NCI-H2196 (cell line): ENCODE measurements around the gene SYNGAP1.

Experiments used
- DNase-seq: peaks from one replicate; lab custom pipeline; 2025; ENCODE audit not compliant: unreplicated experiment; lab: John Stamatoyannopoulos, UW

SYNGAP1 gene

DNA sequence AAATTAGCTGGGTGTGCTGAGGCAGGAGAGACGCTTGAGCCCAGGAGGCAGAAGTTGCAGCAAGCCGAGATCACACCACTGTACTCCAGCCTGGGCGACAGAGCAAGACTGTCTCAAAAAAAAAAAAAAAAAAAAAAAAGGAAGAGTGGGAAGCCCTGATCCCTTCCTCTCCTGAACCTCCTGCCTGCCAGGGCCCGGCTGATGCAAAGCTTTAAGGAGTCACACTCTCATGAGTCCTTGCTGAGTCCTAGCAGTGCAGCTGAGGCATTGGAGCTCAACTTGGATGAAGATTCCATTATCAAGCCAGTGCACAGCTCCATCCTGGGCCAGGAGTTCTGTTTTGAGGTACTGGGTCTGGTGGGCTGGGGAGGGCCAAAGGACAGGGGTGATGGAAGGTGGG is 15.1 kb downstream of the SYNGAP1 start:
- no peak for DNase-seq

DNA sequence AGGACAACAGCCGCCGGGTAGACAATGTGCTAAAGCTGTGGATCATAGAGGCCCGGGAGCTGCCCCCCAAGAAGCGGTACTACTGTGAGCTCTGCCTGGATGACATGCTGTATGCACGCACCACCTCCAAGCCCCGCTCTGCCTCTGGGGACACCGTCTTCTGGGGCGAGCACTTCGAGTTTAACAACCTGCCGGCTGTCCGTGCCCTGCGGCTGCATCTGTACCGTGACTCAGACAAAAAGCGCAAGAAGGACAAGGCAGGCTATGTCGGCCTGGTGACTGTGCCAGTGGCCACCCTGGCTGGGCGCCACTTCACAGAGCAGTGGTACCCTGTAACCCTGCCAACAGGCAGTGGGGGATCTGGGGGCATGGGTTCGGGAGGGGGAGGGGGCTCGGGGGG is 17.8 kb downstream of the SYNGAP1 start:
- no peak for DNase-seq

- DNase-seq, result no peak
Observed at GRCh38 chr6:33438978-33439594, 19.2 kb downstream of the SYNGAP1 start.

DNA sequence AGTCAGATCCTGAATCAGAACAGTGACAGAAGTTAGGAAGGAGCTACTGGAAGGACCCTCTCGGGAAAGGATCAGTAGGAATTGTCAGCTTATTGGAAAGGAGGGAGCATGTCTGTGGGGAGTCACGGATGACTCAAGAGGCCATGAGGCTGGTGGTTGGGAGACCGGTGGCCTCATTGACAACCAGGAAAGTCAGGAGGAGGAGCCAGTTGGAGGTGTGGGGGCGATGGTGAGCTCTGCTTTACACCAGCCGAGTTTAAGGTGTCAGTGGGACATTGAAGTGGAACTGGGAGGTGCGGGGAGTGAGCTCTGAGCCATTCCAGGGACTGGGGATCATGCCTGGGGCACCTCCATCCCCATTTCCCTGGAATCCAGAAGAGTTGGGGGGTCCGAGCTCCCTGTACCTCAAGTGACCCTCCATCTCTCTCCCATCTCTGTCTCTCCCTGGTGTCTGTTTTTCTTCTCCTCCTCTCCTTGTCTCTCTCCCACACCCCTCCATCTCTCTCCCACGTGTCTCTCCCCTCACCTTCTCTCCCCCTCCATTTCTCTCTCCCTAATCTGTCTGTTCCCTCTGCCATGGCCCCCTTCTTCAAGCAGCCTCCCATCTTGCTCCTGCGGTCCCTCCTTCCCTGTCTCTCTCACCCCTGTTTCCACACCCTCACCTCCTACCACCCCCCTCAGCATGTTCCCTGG is 20.2 kb downstream of the SYNGAP1 start:
- no peak for DNase-seq

DNA sequence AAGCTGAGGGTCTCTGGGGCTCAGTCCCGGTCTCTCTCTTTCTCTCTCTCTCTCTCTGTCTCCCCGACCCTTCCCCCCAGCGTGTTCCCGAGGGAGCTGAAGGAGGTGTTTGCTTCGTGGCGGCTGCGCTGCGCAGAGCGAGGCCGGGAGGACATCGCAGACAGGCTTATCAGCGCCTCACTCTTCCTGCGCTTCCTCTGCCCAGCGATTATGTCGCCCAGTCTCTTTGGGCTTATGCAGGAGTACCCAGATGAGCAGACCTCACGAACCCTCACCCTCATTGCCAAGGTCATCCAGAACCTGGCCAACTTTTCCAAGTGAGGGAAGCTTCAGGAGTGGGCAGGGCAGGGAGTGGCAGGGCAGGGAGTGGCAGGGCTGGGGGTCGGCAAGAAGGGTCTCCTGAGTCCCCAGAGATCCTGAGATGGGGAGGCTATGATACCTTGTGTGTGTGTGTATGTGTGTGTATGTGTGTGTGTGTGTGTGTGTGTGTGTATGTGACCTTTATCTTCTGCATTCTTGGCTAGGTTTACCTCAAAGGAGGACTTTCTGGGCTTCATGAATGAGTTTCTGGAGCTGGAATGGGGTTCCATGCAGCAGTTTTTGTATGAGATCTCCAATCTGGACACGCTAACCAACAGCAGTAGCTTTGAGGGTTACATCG is 20.9 kb downstream of the SYNGAP1 start:
- no peak for DNase-seq

DNA sequence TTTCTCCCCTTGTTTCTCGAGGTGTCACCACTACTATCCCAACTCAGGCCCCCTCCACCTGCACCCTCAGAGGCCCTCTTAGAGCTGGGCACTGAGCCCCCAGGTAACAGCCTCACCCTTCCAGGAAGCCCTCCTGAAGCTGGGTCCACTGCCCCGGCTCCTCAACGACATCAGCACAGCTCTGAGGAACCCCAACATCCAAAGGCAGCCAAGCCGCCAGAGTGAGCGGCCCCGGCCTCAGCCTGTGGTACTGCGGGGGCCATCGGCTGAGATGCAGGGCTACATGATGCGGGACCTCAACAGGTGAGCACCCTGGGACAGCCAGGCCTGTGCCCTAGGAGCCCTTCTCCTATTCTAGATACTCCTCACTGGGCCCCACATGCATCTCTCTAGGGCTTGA is 21.6 kb downstream of the SYNGAP1 start:
- no peak for DNase-seq

- no peak for DNase-seq
Observed at GRCh38 chr6:33442283-33442682, 22.4 kb downstream of the SYNGAP1 start.

GRCh38 chr6:33443025-33443424 is 23.2 kb downstream of the SYNGAP1 start:
- no peak for DNase-seq

GRCh38 chr6:33443619-33444504 is 24.0 kb downstream of the SYNGAP1 start:
- DNase-seq, result no peak

GRCh38 chr6:33445119-33445603 is 25.3 kb downstream of the SYNGAP1 start:
- DNase-seq, result no peak

DNA sequence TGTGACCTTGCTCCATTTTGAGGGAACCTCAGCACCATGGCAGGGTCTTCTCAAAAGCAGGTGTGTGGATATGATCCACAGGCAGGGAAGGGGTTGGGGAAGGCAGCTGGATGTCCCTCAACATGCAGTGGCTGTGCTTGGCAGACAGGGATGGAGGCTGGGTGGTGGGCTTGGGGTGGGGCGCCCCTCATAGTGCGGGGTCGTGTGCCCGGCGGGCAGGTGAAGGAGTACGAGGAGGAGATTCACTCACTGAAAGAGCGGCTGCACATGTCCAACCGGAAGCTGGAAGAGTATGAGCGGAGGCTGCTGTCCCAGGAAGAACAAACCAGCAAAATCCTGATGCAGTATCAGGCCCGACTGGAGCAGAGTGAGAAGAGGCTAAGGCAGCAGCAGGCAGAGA is 26.5 kb downstream of the SYNGAP1 start:
- no peak for DNase-seq

- no peak for DNase-seq
Observed at GRCh38 chr6:33450434-33450833, 30.6 kb downstream of the SYNGAP1 start.

DNA sequence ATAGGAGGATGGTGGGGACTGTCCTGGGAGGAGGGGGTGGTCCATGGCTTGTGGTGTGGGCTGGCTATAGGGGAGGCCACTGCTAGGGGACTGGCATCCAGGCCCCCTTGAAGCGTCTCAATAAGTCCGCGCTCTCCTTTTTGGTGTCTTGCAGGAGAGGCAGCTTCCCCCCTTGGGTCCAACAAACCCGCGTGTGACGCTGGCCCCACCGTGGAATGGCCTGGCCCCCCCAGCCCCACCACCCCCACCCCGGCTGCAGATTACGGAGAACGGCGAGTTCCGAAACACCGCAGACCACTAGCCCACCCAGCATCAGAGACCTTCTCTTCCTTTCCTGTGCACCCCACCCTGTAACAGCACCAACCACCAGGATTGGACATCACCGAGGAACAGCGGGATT is 31.7 kb downstream of the SYNGAP1 start:
- DNase-seq, result no peak

DNA sequence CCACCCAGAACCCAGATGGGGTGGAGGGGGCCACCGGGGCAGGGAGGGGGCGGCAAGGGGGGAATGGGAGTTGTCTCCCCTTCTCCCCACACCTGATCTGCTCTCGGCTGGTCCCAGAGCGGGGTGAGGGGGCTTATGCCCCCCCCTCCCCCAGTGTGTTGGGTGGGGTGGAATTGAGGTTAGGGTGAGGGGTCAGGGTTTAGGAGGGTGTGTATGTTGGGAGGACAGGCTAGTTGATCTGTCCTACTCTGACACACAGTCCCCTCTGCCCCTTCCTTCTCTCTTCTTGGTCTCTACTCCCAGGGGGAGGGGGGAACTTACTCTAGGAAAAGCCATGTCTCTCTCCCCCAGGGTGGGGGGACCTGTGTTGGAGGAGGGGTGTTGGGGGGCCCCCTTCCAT is 32.6 kb downstream of the SYNGAP1 start:
- no peak for DNase-seq

DNA sequence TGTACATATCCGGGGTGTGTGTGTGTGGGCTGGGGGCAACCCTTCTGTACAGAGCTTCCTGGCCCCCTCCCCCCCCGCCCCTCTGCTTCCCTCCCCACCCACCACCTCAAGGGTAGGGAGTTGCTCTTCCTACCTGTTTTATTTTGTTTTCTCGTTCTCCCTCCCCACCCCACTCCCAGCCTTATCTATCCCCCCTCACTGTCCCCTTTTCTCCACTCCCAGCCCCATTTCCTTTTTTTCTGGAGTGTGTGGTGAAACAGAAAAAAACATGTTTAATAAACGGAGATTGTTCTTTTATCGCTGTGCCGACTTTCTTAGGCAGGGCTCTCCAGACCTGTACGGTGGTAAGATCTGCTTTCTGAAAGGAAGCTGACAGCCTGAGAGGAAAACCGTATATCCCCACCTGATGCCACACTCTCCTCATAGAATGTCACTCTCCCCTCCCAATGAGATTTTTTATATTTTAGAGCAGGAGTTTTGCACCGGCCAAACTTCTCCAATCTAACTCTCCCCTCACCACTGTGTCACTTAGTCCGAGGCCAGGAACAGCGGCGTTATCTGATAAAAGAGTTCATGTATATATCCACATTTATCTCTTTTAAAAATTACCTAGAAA is 33.6 kb downstream of the SYNGAP1 start:
- DNase-seq, result no peak

DNA sequence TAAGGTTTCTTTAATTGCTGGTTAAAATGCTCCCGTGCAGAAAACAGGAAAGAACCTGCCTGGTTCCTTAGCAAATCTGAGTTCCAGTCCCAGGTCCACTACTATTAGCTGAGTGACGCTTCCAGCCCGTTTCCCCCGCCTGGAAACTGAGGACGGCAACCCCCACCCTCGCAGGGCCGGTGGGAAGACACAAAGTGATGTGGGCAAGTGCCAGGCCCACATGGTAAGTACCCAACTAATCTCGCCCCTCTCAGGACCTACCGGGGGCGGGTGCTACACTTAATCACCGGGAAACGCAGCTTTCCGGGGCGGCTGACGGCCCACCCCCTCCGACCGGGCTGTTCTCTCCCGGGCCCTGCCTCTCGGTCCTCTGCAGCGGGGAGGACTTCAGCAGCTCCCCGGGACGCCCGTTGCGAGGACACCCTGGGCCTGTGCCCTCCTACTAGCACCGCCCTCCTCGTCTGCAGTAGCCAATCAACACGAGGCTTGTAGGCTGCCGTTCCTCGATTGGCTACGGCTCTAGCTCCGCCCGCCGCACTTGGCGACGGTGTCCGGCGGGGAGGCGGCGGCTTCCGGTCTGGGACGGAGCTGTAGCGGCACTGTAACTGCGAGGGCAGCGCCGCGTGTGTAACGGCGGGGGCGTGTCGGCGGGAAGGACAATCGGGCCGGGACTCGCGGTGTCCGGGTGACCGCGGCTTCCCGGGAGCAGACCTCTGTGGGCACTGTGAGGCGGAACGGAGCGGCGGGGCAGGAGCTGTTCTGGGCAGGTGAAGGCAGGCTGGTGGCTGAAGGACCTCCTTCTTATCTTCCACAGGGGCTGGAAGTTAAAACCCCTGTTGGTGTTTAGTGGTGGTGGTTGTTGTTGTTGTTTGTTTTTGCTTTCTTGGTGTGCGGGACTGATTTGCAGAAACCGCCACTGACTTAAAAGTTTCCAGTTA is 34.4 kb downstream of the SYNGAP1 start, which contains the start of gene ZBTB9:
ZBTB9 (plus strand) TSS at position 568 of the 938 bp plus-strand sequence. CDS start 525 bp downstream, outside the sequence.
- peak; percentile 97 for DNase-seq

DNA sequence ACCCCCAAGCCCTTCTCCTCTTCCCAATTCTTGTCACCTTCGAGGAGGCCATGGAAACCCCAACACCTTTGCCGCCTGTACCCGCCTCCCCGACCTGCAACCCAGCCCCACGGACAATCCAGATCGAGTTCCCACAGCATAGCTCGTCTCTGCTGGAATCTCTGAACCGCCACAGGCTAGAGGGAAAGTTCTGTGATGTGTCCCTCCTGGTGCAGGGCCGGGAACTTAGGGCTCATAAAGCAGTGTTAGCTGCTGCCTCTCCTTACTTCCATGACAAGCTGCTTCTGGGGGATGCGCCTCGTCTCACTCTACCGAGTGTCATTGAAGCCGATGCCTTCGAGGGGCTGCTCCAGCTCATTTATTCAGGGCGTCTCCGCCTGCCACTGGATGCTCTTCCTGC is 35.2 kb downstream of the SYNGAP1 start:
- DNase-seq, result no peak

- no peak for DNase-seq
Observed at GRCh38 chr6:33456156-33456555, 36.3 kb downstream of the SYNGAP1 start.

- no peak for DNase-seq
Observed at GRCh38 chr6:33458676-33459075, 38.8 kb downstream of the SYNGAP1 start.

- DNase-seq, result no peak
Observed at GRCh38 chr6:33459226-33459625, 39.4 kb downstream of the SYNGAP1 start.
